Psoas muscle (tissue), 8 donors: Measurements from ENCODE around the gene SLA2. TPM values are rescaled to one million over a fixed set of nuclear protein-coding genes. Genes with fewer than 3 reads are reported as not detected.

Experiments
- ATAC-seq, 4 donors: fragments of 200-7000 bp; cut with Tn5 transposase; one replicate each; pipeline ENCODE4 v1.9.1; 2020; ENCODE audit warnings: moderate library complexity in 3 of 4, mild to moderate bottlenecking in 2 of 4
- DNase-seq, 2 donors: peaks; one replicate each; pipeline ENCODE4 v3.0.0-alpha.2; 2020
- H3K27ac ChIP-seq: fragments of 200-600 bp; one replicate; pipeline ENCODE4 v1.8.0; 2022
- H3K27me3 ChIP-seq, 3 donors: fragments of 200-600 bp in 1 of 3; one replicate each; pipeline versions ENCODE4 v1.6.1 to v1.8.0; 2013 to 2022; ENCODE audit warnings: low read length in 2 of 3, mild to moderate bottlenecking in 2 of 3, moderate library complexity in 1 of 3; ENCODE audit not compliant: insufficient read depth in 3 of 3
- H3K36me3 ChIP-seq, 2 donors: fragments of 200-600 bp in 1 of 2; one replicate each; pipeline versions ENCODE4 v1.6.1 to v1.8.0; 2013 to 2022; ENCODE audit warnings: low read depth in 1 of 2, mild to moderate bottlenecking in 1 of 2, moderate library complexity in 1 of 2; ENCODE audit not compliant: insufficient read depth in 1 of 2
- H3K4me1 ChIP-seq: fragments of 200-600 bp; one replicate; pipeline ENCODE4 v1.8.0; 2022
- H3K4me3 ChIP-seq: fragments of 200-600 bp; one replicate; pipeline ENCODE4 v1.8.0; 2022; ENCODE audit warnings: mild to moderate bottlenecking
- H3K9me3 ChIP-seq: fragments of 200-600 bp; one replicate; pipeline ENCODE4 v1.8.0; 2022
- CTCF ChIP-seq: fragments of 200-600 bp; IDR thresholded peaks from one replicate; pipeline ENCODE4 v1.8.0; 2022; ENCODE audit warnings: antibody characterized with exemption
- WGBS, 3 donors: extraction: QIAGEN DNeasy Blood & Tissue Kit; methylation state at CpG; one replicate each; pipeline versions ENCODE4 v1.1.6 to v1.1.7; 2013; 5-methylcytosine and 5-hydroxymethylcytosine counted together
- intact Hi-C, 2 donors: fragments of 100-400 bp; cut with DNase I; formaldehyde crosslinking; loops; one replicate each; pipeline versions ENCODE4 v1.11.0 to v1.14.2; 2022
- polyA plus RNA-seq, 3 donors: library from polyadenylated mRNA; stranded (reverse); fragments of 200-250 nt; gene quantifications; one replicate each; pipeline ENCODE4 v1.2.3, GENCODE V29; 2013
- total RNA-seq, 4 donors: library from RNA; stranded (reverse); fragmentation: NEBNext Ultra II Directional in 2 of 4; extraction: Animal tissue kit (Norgen Biotek cat#: 25700) in 2 of 4; gene quantifications; one replicate each; pipeline versions ENCODE4 v1.2.1 to v1.2.4, GENCODE V29; 2021 to 2023
- donor health status: healthy with polysubstance abuse.
- donor health status: DM: no; HTN: no; CAD: no; lungs with moderate emphysema.
- donor health status: Bipolar disorder and iron deficiency.
- donor health status: healthy.
- donor health status: DM: yes; HTN: yes; CAD: no.
- donor health status: DM: no; HTN: no; CAD: no.
- donor health status: DM: no; HTN: no; CAD: no.
- donor health status: DM: yes; HTN: yes; CAD: no.

SLA2 gene
- total and polyA plus RNA-seq, 7 donors: 0.03 to 0.34 (median 0.12) TPM

GRCh38 chr20:36629719-36630681 is 16.0 kb downstream of the SLA2 start:
- intact Hi-C loops: no loop called here
- DNase-seq: no peak
- Histone ChIP-seq H3K27me3 (no peaks in the 10 kb centered on the region), H3K27ac (no peak overlapping the region), H3K4me3 (no peak overlapping the region), H3K9me3 (no peaks in the 10 kb centered on the region), H3K36me3 (no peaks in the 10 kb centered on the region), H3K4me1 (no peaks in the 10 kb centered on the region)
- TF ChIP-seq CTCF: no peak
- peak in 1 of 4 donors; percentile 26 for ATAC-seq
- WGBS, 3 donors: 73 to 75% (median 74%) methylated on average over 15 of the region's 15 CpGs

GRCh38 chr20:36628076-36628475 is 17.9 kb downstream of the SLA2 start:
- DNase-seq (no peak), ATAC-seq (no peak)
- intact Hi-C loops: no loop called here
- Histone ChIP-seq H3K9me3 (no peaks in the 10 kb centered on the region), H3K27me3 (no peaks in the 10 kb centered on the region), H3K27ac (no peak overlapping the region), H3K4me1 (no peaks in the 10 kb centered on the region), H3K4me3 (no peak overlapping the region), H3K36me3 (no peaks in the 10 kb centered on the region)
- no peak for TF ChIP-seq CTCF
- WGBS, 3 donors: 88 to 93% (median 92%) methylated on average over 7 of the region's 7 CpGs

GRCh38 chr20:36624944-36625324 is 21.1 kb downstream of the SLA2 start:
- Histone ChIP-seq H3K27me3 (no peaks in the 10 kb centered on the region), H3K4me1 (no peaks in the 10 kb centered on the region), H3K36me3 (no peaks in the 10 kb centered on the region), H3K4me3 (no peak overlapping the region), H3K9me3 (no peaks in the 10 kb centered on the region), H3K27ac (no peak overlapping the region)
- WGBS, 3 donors: 55 to 69% (median 63%) methylated on average over 2 of the region's 2 CpGs
- no peak for TF ChIP-seq CTCF
- DNase-seq: no peak
- ATAC-seq: no peak
- intact Hi-C loops: no loop called here

GRCh38 chr20:36624068-36624943 is 21.7 kb downstream of the SLA2 start:
- 45 to 51% (median 50%) methylated on average over 13 to 14 of the region's 14 CpGs for WGBS, 3 donors
- H3K27me3 ChIP-seq: no peaks in the 10 kb centered on the region
- H3K36me3 ChIP-seq: no peaks in the 10 kb centered on the region
- no peak overlapping the region for H3K4me3 ChIP-seq
- no peaks in the 10 kb centered on the region for H3K4me1 ChIP-seq
- intact Hi-C loops: no loop called here
- no peaks in the 10 kb centered on the region for H3K9me3 ChIP-seq
- DNase-seq (no peak), ATAC-seq (peak in 3 of 4 donors; percentile 16 to 54 (median 31))
- H3K27ac ChIP-seq: no peak overlapping the region
- no peak for TF ChIP-seq CTCF
